HEK293 (cell line): ENCODE results near the gene TXNDC15.

Experiments used
- AEBP2 ChIP-seq: fragments of 450-650 bp; formaldehyde crosslinking; IDR thresholded peaks from 2 replicates; pipeline ENCODE4 v1.5.1; 2016; ENCODE audit warnings: missing biosample characterization, missing genetic modification characterization, borderline replicate concordance
- ATF2 ChIP-seq: fragments of 450-650 bp; formaldehyde crosslinking; IDR thresholded peaks from 2 replicates; pipeline ENCODE4 v1.5.1; 2016; ENCODE audit warnings: missing biosample characterization, missing genetic modification characterization, low read depth
- IKZF3 ChIP-seq: fragments of 450-650 bp; IDR thresholded peaks from 2 replicates; pipeline ENCODE4 v1.5.0; 2018; ENCODE audit warnings: missing biosample characterization, mild to moderate bottlenecking, missing genetic modification characterization, moderate library complexity
- MEIS1 ChIP-seq: sonication (generic); formaldehyde crosslinking; IDR thresholded peaks from 2 replicates; pipeline ENCODE4 v1.8.1; 2022; ENCODE audit warnings: missing genetic modification reagents, mild to moderate bottlenecking, borderline replicate concordance
- MYNN ChIP-seq: fragments of 450-650 bp; formaldehyde crosslinking; IDR thresholded peaks from 2 replicates; pipeline ENCODE4 v1.5.1; 2016; ENCODE audit warnings: missing biosample characterization, missing genetic modification characterization, borderline replicate concordance
- SETDB1 ChIP-seq: IDR thresholded peaks from one replicate; pipeline ENCODE4 v1.6.1; 2017; ENCODE audit warnings: mild to moderate bottlenecking, low read length, moderate library complexity, mixed read lengths; ENCODE audit not compliant: insufficient read length
- SP7 ChIP-seq: fragments of 450-650 bp; formaldehyde crosslinking; IDR thresholded peaks from 2 replicates; pipeline ENCODE4 v1.5.1; 2016; ENCODE audit warnings: missing biosample characterization, missing genetic modification characterization
- YY1 ChIP-seq: fragments of 450-650 bp; formaldehyde crosslinking; IDR thresholded peaks from 2 replicates; pipeline ENCODE4 v1.5.1; 2018; ENCODE audit warnings: missing biosample characterization, missing genetic modification characterization
- YY2 ChIP-seq: fragments of 450-650 bp; formaldehyde crosslinking; IDR thresholded peaks from 2 replicates; pipeline ENCODE4 v1.5.1; 2016; ENCODE audit warnings: missing biosample characterization, missing genetic modification characterization
- ZBTB21 ChIP-seq: fragments of 450-650 bp; formaldehyde crosslinking; IDR thresholded peaks from 2 replicates; pipeline ENCODE4 v1.5.1; 2017; ENCODE audit warnings: missing biosample characterization, missing genetic modification characterization
- ZBTB48 ChIP-seq: fragments of 450-650 bp; formaldehyde crosslinking; IDR thresholded peaks from 2 replicates; pipeline ENCODE4 v1.5.1; 2016; ENCODE audit warnings: missing biosample characterization, missing genetic modification characterization
- ZFHX2 ChIP-seq: fragments of 450-650 bp; formaldehyde crosslinking; conservative IDR thresholded peaks from 2 replicates; pipeline ENCODE4 v1.5.1; 2016; ENCODE audit warnings: missing biosample characterization, missing genetic modification characterization
- ZNF26 ChIP-seq: fragments of 450-650 bp; formaldehyde crosslinking; IDR thresholded peaks from 2 replicates; pipeline ENCODE4 v1.5.1; 2016; ENCODE audit warnings: missing biosample characterization, missing genetic modification characterization
- ZNF335 ChIP-seq: fragments of 450-650 bp; formaldehyde crosslinking; conservative IDR thresholded peaks from 2 replicates; pipeline ENCODE4 v1.5.1; 2016; ENCODE audit warnings: missing biosample characterization, missing genetic modification characterization
- ZNF391 ChIP-seq: fragments of 450-650 bp; formaldehyde crosslinking; IDR thresholded peaks from 2 replicates; pipeline ENCODE4 v1.5.1; 2016; ENCODE audit warnings: low read depth, missing biosample characterization, missing genetic modification characterization, borderline replicate concordance
- ZNF416 ChIP-seq: fragments of 450-650 bp; formaldehyde crosslinking; IDR thresholded peaks from 2 replicates; pipeline ENCODE4 v1.5.1; 2016; ENCODE audit warnings: missing biosample characterization, missing genetic modification characterization
- ZNF513 ChIP-seq: fragments of 450-650 bp; IDR thresholded peaks from 2 replicates; pipeline ENCODE4 v1.5.1; 2018; ENCODE audit warnings: missing biosample characterization, missing genetic modification characterization
- ZNF518A ChIP-seq: fragments of 450-650 bp; formaldehyde crosslinking; conservative IDR thresholded peaks from 2 replicates; pipeline ENCODE4 v1.5.1; 2016; ENCODE audit warnings: low read depth, missing biosample characterization, missing genetic modification characterization
- ZNF521 ChIP-seq: fragments of 450-650 bp; formaldehyde crosslinking; IDR thresholded peaks from 2 replicates; pipeline ENCODE4 v1.5.1; 2017; ENCODE audit warnings: missing biosample characterization, mild to moderate bottlenecking, missing genetic modification characterization
- ZNF560 ChIP-seq: fragments of 450-650 bp; formaldehyde crosslinking; IDR thresholded peaks from 2 replicates; pipeline ENCODE4 v1.5.1; 2017; ENCODE audit warnings: missing biosample characterization, missing genetic modification characterization, borderline replicate concordance
- ZNF596 ChIP-seq: fragments of 450-650 bp; IDR thresholded peaks from 2 replicates; pipeline ENCODE4 v1.5.0; 2018; ENCODE audit warnings: missing biosample characterization, mild to moderate bottlenecking, missing genetic modification characterization, moderate library complexity
- ZNF645 ChIP-seq: fragments of 450-650 bp; formaldehyde crosslinking; IDR thresholded peaks from 2 replicates; pipeline ENCODE4; 2016; ENCODE audit warnings: missing biosample characterization, missing genetic modification characterization
- ZNF692 ChIP-seq: fragments of 450-650 bp; formaldehyde crosslinking; IDR thresholded peaks from 2 replicates; pipeline ENCODE4 v1.5.1; 2016; ENCODE audit warnings: missing biosample characterization, missing genetic modification characterization
- ZNF777 ChIP-seq: fragments of 450-650 bp; formaldehyde crosslinking; IDR thresholded peaks from 2 replicates; pipeline ENCODE4 v1.5.1; 2017; ENCODE audit warnings: missing biosample characterization, missing genetic modification characterization, borderline replicate concordance
- ZNF791 ChIP-seq: fragments of 450-650 bp; formaldehyde crosslinking; IDR thresholded peaks from 2 replicates; pipeline ENCODE4 v1.5.1; 2016; ENCODE audit warnings: missing biosample characterization, missing genetic modification characterization

Gene TXNDC15

GRCh38 chr5:134902071-134902801 is 28.1 kb downstream of the TXNDC15 start (continued):
- TF ChIP-seq IKZF3 (tag by site-specific recombination) (no peak), ZNF513 (tag by site-specific recombination) (no peak), MYNN (no peak), ZNF560 (no peak), ZNF791 (no peak), AEBP2 (tag by site-specific recombination) (no peak), ZNF777 (tag by site-specific recombination) (no peak), ZBTB48 (tag by site-specific recombination) (0 out of 2 replicates have a peak, but pooled peaks have one; percentile 16), ATF2 (tag by site-specific recombination) (peak; percentile 13; the same call in 1 of the 2 replicates), ZNF692 (tag by site-specific recombination) (peak; percentile 49; the same call in 1 of the 2 replicates), ZNF416 (tag by site-specific recombination) (no peak), ZFHX2 (peak; percentile 71), ZNF518A (no peak), ZBTB21 (tag by site-specific recombination) (peak; percentile 84; the same call in 1 of the 2 replicates), ZNF521 (tag by site-specific recombination) (no peak), ZNF596 (no peak), ZNF26 (no peak), ZNF645 (tag by site-specific recombination) (no peak), ZNF335 (tag by site-specific recombination) (peak; percentile 76), SP7 (no peak), YY1 (tag by site-specific recombination) (no peak), ZNF391 (tag by site-specific recombination) (no peak), SETDB1 (no peak), YY2 (tag by site-specific recombination) (no peak), MEIS1 (CRISPR knock-in tag) (no peak)
